K562 (cell line): ENCODE results near the gene INTS6L. TPM values are rescaled to one million over a fixed set of nuclear protein-coding genes. Genes with fewer than 3 reads are reported as not detected.

ENCODE experiments used
- ATAC-seq: fragments of 200-7000 bp; cut with Tn5 transposase; 3 replicates; pipeline ENCODE4 v1.9.1; 2020; ENCODE audit warnings: moderate library complexity
- BruUV-seq: library from RNA; stranded (reverse); fragments of 400-500 nt; replicated peaks from 2 replicates; lab custom pipeline; 2021; lab: Mats Ljungman, UMichigan
- CTCF ChIA-PET: fragments of 300-600 bp; formaldehyde crosslinking; extraction: SDS; loops from one replicate; lab custom pipeline; 2021; ENCODE audit warnings: low intra/inter-chr PET ratio; lab: Yijun Ruan, JAX
- POLR2A ChIA-PET: fragments of 300-600, 350-650 bp; sonication (Branson Sonifier 250); formaldehyde crosslinking; extraction: SDS; loops from one replicate; lab custom pipeline; 2021; ENCODE audit warnings: antibody characterized with exemption, inconsistent platforms; lab: Yijun Ruan, JAX
- DNase-seq, 4 experiments: peaks; one replicate each; pipeline versions ENCODE4 v3.0.0 to v3.0.0-alpha.2; 2011 to 2018; ENCODE audit warnings: low spot score in 3 of 4, mixed read lengths in 3 of 4; ENCODE audit errors: extremely low read depth in 1 of 4
- FAIRE-seq: peaks from 2 replicates; lab custom pipeline; 2011; peaks lifted over from hg19 to GRCh38; lab: Jason Lieb, UNC
- H2AFZ ChIP-seq: 2 replicates; pipeline ENCODE4 v1.6.0; 2011; ENCODE audit warnings: low read depth, low read length, control low read depth, inconsistent platforms
- H3K27ac ChIP-seq: fragments of 200-600 bp; 3 replicates; pipeline ENCODE4 v1.8.0; 2011; ENCODE audit warnings: low read depth, mild to moderate bottlenecking, control low read depth, inconsistent platforms, low read length, moderate library complexity, mixed read lengths; ENCODE audit errors: extremely low read depth
- H3K27me3 ChIP-seq, 2 experiments: fragments of 300-600 bp in 1 of 2; 2 replicates in 1 of 2; 3 replicates in 1 of 2; pipeline versions ENCODE4 v1.6.0 to v1.8.0; 2011; ENCODE audit warnings: inconsistent platforms in 2 of 2, low read length in 2 of 2, mild to moderate bottlenecking in 1 of 2, mixed read lengths in 1 of 2, moderate library complexity in 1 of 2; ENCODE audit not compliant: control insufficient read depth in 2 of 2, insufficient read depth in 2 of 2
- H3K36me3 ChIP-seq: fragments of 300-600 bp; 3 replicates; pipeline ENCODE4 v1.8.0; 2011; ENCODE audit warnings: mild to moderate bottlenecking, low read length, inconsistent platforms; ENCODE audit not compliant: control insufficient read depth, insufficient read depth
- H3K4me1 ChIP-seq, 2 experiments: fragments of 200-600 bp in 1 of 2; replicated peaks in 1 of 2; 2 replicates in 1 of 2; 3 replicates in 1 of 2; pipeline versions ENCODE4 v1.5.1 to v1.8.0; 2011; ENCODE audit warnings: inconsistent platforms in 2 of 2, low read length in 2 of 2, mild to moderate bottlenecking in 1 of 2, mixed read lengths in 1 of 2, moderate library complexity in 1 of 2; ENCODE audit not compliant: control insufficient read depth in 2 of 2, insufficient read depth in 2 of 2
- H3K4me2 ChIP-seq: 2 replicates; pipeline ENCODE4 v1.6.1; 2011; ENCODE audit warnings: low read length, control low read depth, inconsistent platforms, mixed read lengths; ENCODE audit not compliant: insufficient read depth
- H3K4me3 ChIP-seq: fragments of 200-600 bp; sonication (generic), shearing (Covaris generic); 2 replicates; pipeline ENCODE4 v1.5.1; 2016; ENCODE audit warnings: control low read depth, inconsistent platforms
- H3K79me2 ChIP-seq: fragments of 200-600 bp; 3 replicates; pipeline ENCODE4 v1.8.0; 2011; ENCODE audit warnings: low read length, inconsistent platforms; ENCODE audit not compliant: control insufficient read depth, insufficient read depth
- H3K9ac ChIP-seq, 2 experiments: 2 replicates each; pipeline versions ENCODE4 v1.6.0 to v1.6.1; 2011; ENCODE audit warnings: low read depth in 2 of 2, low read length in 2 of 2, control low read depth in 1 of 2, inconsistent platforms in 1 of 2, mild to moderate bottlenecking in 1 of 2, mixed read lengths in 1 of 2; ENCODE audit not compliant: insufficient read depth in 1 of 2
- H3K9me1 ChIP-seq: one replicate; pipeline ENCODE4 v1.6.0; 2011; ENCODE audit warnings: inconsistent platforms, mild to moderate bottlenecking, low read length, moderate library complexity; ENCODE audit not compliant: control insufficient read depth, insufficient read depth
- H3K9me3 ChIP-seq: replicated peaks from 2 replicates; pipeline ENCODE4 v1.5.1; 2011; ENCODE audit warnings: low read depth, low read length, inconsistent platforms; ENCODE audit not compliant: control insufficient read depth, insufficient read depth
- H4K20me1 ChIP-seq: replicated peaks from 2 replicates; pipeline ENCODE4 v1.6.1; 2011; ENCODE audit warnings: low read length, inconsistent platforms, mixed read lengths; ENCODE audit not compliant: control insufficient read depth, insufficient read depth
- CBFB ChIP-seq: sonication (generic); formaldehyde crosslinking; IDR thresholded peaks from 2 replicates; pipeline ENCODE4 v1.4.0; 2020; ENCODE audit warnings: mild to moderate bottlenecking, missing genetic modification reagents
- CBX5 ChIP-seq: IDR thresholded peaks from 2 replicates; pipeline ENCODE4 v1.6.1; 2014; ENCODE audit warnings: low read depth, borderline replicate concordance
- EZH2 ChIP-seq: IDR thresholded peaks from 2 replicates; pipeline ENCODE4 v1.6.1; 2012; ENCODE audit warnings: low read depth, mild to moderate bottlenecking, inconsistent platforms, low read length, borderline replicate concordance
- HDAC3 ChIP-seq: fragments of 450-650 bp; IDR thresholded peaks from 2 replicates; pipeline ENCODE4 v1.6.1; 2018; ENCODE audit warnings: borderline replicate concordance, mild to moderate bottlenecking, moderate library complexity; ENCODE audit not compliant: partially characterized antibody
- HNRNPK ChIP-seq: fragments of 200-400 bp; formaldehyde crosslinking; IDR thresholded peaks from one replicate; pipeline ENCODE4 v1.6.1; 2018; ENCODE audit warnings: mild to moderate bottlenecking, low read depth, low read length; ENCODE audit not compliant: poor library complexity, severe bottlenecking
- TRIM24 ChIP-seq, 2 experiments: fragments of 450-650 bp; IDR thresholded peaks; 2 replicates each; pipeline ENCODE4 v1.6.1; 2016
- TSC22D4 ChIP-seq: fragments of 450-650 bp; IDR thresholded peaks from 2 replicates; pipeline ENCODE4 v1.6.1; 2016; ENCODE audit warnings: missing genetic modification characterization, missing biosample characterization, control low read depth
- ZNF212 ChIP-seq: fragments of 450-650 bp; formaldehyde crosslinking; IDR thresholded peaks from 2 replicates; pipeline ENCODE4 v1.4.0; 2020; ENCODE audit warnings: mild to moderate bottlenecking
- ZNF717 ChIP-seq: fragments of 250-450 bp; sonication (Bioruptor Pico); IDR thresholded peaks from 2 replicates; pipeline ENCODE4 v1.5.0; 2021
- WGBS: fragments of 100-300 bp; shearing (Covaris generic); methylation state at CpG from one replicate; pipeline ENCODE4 v1.1.6; 2016; ENCODE audit warnings: low coverage, mixed read lengths; ENCODE audit not compliant: insufficient coverage; ENCODE audit errors: missing lambda C conversion rate; 5-methylcytosine and 5-hydroxymethylcytosine counted together
- in situ Hi-C: fragments of 300-500 bp; cut with MboI; formaldehyde crosslinking; loops from 4 replicates; pipeline ENCODE4 v1.15.0; 2018; ENCODE audit warnings: inconsistent platforms, mixed read lengths
- intact Hi-C: fragments of 100-400 bp; cut with micrococcal nuclease; formaldehyde crosslinking; loops from 2 replicates; pipeline ENCODE4 v1.14.2; 2022
- polyA plus RNA-seq, 8 experiments: library from polyadenylated mRNA; depleted of rRNA in 4 of 8; stranded (reverse) in 5 of 8; unstranded in 3 of 8; fragments of >200 nt; fragmentation: Nextera tagmentation in 2 of 8; fragmentation: Illumina TruSeq in 1 of 8; extraction: Ambion mirVana in 2 of 8; extraction: Trizol in 1 of 8; gene quantifications; 2 replicates each; pipeline versions ENCODE4 v1.2.1 to v1.2.3, GENCODE V29; 2011 to 2014; ENCODE audit warnings: inconsistent platforms in 1 of 8, missing spikeins in 1 of 8
- total RNA-seq, 7 experiments: library from RNA; depleted of rRNA in 6 of 7; stranded (reverse); fragments of >200 nt in 6 of 7; fragmentation: Illumina TruSeq in 2 of 7; extraction: Trizol in 2 of 7; gene quantifications; 2 replicates each; pipeline versions ENCODE4 v1.2.1 to v1.2.3, GENCODE V29; 2011 to 2021; ENCODE audit warnings: low replicate concordance in 1 of 7
- TF ChIP-seq, protein P1 (sequence below): fragments of 450-650 bp; IDR thresholded peaks from 2 replicates; pipeline ENCODE4 v1.6.1; 2016
- TF ChIP-seq, protein P2 (sequence below): sonication (generic); formaldehyde crosslinking; IDR thresholded peaks from 2 replicates; pipeline ENCODE4 v1.8.1; 2023; ENCODE audit warnings: mild to moderate bottlenecking, missing genetic modification reagents

INTS6L gene
- total and polyA plus RNA-seq, 9 of the 15 experiments (the other 6 are each of a cell fraction or from before 2014, with no cell fraction given): 6.1 to 44.9 (median 21.9) TPM

DNA sequence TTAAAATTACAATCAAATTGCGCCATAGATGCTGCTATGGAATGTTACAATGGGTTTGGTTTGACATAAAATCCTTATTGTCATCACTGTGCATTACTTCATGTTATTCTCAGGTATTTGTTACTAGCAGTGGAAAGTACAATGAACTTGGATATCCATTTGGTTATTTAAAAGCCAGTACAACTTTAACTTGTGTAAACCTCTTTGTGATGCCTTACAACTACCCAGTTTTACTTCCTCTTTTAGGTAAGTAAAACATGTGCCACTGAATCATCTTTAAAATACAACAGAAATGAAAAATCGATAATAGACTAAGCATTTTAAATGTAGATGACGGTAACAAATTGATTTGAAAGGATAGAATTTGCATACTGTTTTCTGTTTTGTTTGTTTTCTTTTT lies 35.6 kb downstream of the INTS6L start (continued):
- no peak for TF ChIP-seq CBFB (CRISPR knock-in tag)
- TF ChIP-seq TRIM24 (IDR thresholded peaks at IDR 0.05): no peak
- TF ChIP-seq, protein P1, sequence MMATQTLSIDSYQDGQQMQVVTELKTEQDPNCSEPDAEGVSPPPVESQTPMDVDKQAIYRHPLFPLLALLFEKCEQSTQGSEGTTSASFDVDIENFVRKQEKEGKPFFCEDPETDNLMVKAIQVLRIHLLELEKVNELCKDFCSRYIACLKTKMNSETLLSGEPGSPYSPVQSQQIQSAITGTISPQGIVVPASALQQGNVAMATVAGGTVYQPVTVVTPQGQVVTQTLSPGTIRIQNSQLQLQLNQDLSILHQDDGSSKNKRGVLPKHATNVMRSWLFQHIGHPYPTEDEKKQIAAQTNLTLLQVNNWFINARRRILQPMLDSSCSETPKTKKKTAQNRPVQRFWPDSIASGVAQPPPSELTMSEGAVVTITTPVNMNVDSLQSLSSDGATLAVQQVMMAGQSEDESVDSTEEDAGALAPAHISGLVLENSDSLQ: no peak
- TF ChIP-seq TSC22D4: no peak
- TF ChIP-seq EZH2: no peak
- TF ChIP-seq HDAC3: no peak
- no peak for TF ChIP-seq HNRNPK
- TF ChIP-seq, all 486 proteins: peak for 0

DNA sequence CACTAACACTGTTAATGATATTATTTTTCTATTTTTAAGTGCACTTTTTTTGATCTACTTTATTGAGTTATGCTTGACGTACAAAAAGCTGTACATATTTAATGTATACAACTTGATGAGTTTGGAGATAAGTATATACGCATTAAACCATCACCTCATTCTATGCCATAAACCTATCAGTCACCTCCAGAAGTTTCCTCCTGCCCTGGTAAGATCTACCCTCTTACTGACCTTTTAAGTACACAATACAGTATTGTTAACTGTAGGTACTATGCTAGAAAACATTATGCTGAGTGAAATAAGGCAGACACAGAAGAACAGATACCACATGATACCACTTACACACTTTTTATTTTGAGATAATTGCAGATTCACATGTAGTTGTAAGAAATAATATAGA lies 36.9 kb downstream of the INTS6L start:
- in situ Hi-C loops: no loop called here
- FAIRE-seq (no peak), ATAC-seq (no peak)
- H2AFZ ChIP-seq: no peak overlapping the region
- H3K4me2 ChIP-seq: no peak overlapping the region
- H3K4me1 ChIP-seq: no peaks in the 10 kb centered on the region
- ChIA-PET CTCF (interaction anchor here (0.6 kb wide), 1 partner anchor 38 kb away, joined by 3 read pairs; no protein-coding TSS in a partner anchor), POLR2A (no interaction called here)
- H4K20me1 ChIP-seq: no peaks in the 10 kb centered on the region
- no peaks in the 10 kb centered on the region for H3K79me2 ChIP-seq
- H3K36me3 ChIP-seq: peaks cover 49% of the 10 kb centered on the region; the same call in 1 of the 3 replicates
- TF ChIP-seq CBX5 (no peak), ZNF717 (CRISPR knock-in tag) (no peak), ZNF212 (CRISPR knock-in tag) (no peak)
- TF ChIP-seq, protein P2, sequence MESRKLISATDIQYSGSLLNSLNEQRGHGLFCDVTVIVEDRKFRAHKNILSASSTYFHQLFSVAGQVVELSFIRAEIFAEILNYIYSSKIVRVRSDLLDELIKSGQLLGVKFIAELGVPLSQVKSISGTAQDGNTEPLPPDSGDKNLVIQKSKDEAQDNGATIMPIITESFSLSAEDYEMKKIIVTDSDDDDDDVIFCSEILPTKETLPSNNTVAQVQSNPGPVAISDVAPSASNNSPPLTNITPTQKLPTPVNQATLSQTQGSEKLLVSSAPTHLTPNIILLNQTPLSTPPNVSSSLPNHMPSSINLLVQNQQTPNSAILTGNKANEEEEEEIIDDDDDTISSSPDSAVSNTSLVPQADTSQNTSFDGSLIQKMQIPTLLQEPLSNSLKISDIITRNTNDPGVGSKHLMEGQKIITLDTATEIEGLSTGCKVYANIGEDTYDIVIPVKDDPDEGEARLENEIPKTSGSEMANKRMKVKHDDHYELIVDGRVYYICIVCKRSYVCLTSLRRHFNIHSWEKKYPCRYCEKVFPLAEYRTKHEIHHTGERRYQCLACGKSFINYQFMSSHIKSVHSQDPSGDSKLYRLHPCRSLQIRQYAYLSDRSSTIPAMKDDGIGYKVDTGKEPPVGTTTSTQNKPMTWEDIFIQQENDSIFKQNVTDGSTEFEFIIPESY: no peak
- TF ChIP-seq, all 486 proteins: peak for 0
- Histone ChIP-seq H3K4me3 (no peak overlapping the region), H3K9ac (no peak overlapping the region), H3K27me3 (no peaks in the 10 kb centered on the region), H3K9me1 (no peaks in the 10 kb centered on the region), H3K9me3 (no peaks in the 10 kb centered on the region), H3K27ac (no peak overlapping the region)
- intact Hi-C loops: no loop called here
- WGBS: 92% methylated on average over 2 of the region's 2 CpGs
- no peak for DNase-seq
- no TSS peak for BruUV-seq
